ENCODE measurements around the gene CANX.

GRCh38 chr5:179777909-179778308 lies 79.1 kb downstream of the CANX start:
- no peak for TF ChIP-seq CTCF (IDR thresholded peaks at IDR 0.05)
- TF ChIP-seq POLR2AphosphoS5 (IDR thresholded peaks at IDR 0.05) = no peak
- no peak for TF ChIP-seq POLR2A (IDR thresholded peaks at IDR 0.05)
- no peak for TF ChIP-seq EP300 (IDR thresholded peaks at IDR 0.05)

Data from suprapubic skin (tissue), 4 donors.